GM13976 (cell line): ENCODE data around the gene PICK1.

Experiments used
- DNase-seq: peaks from one replicate; pipeline ENCODE4 v3.0.0; 2012; ENCODE audit warnings: low spot score
- CTCF ChIP-seq: IDR thresholded peaks from 2 replicates; pipeline ENCODE4 v1.5.1; 2012; ENCODE audit warnings: borderline replicate concordance, mild to moderate bottlenecking; ENCODE audit not compliant: insufficient read depth; ENCODE audit errors: extremely low read depth, missing control alignments, control extremely low read depth
- in situ Hi-C: fragments of 300-500 bp; cut with MboI; formaldehyde crosslinking; loops from one replicate; pipeline ENCODE4 v1.12.0; 2022; ENCODE audit warnings: low sequenced_read_pairs, mixed read lengths, inconsistent platforms; ENCODE audit not compliant: unreplicated experiment

The PICK1 gene

GRCh38 chr22:38017272-38017920, 39.8 kb upstream of the PICK1 start:
- in situ Hi-C loops: no loop called here
- no peak for TF ChIP-seq CTCF
- DNase-seq: no peak

- no peak for TF ChIP-seq CTCF
- no peak for DNase-seq
- in situ Hi-C loops: no loop called here
Measured at GRCh38 chr22:38017939-38018885, 39.0 kb upstream of the PICK1 start.

GRCh38 chr22:38018938-38019827, 38.0 kb upstream of the PICK1 start:
- no peak for DNase-seq
- in situ Hi-C loops: no loop called here
- no peak for TF ChIP-seq CTCF

- no peak for TF ChIP-seq CTCF
- DNase-seq: no peak
- in situ Hi-C loops: loop anchor here (10.0 kb wide), 1 partner anchor 56 kb away; no protein-coding TSS in a partner anchor
Measured at GRCh38 chr22:38021206-38021605, 36.0 kb upstream of the PICK1 start.

- in situ Hi-C loops: loop anchor here (10.0 kb wide), 1 partner anchor 58 kb away; no protein-coding TSS in a partner anchor
- no peak for TF ChIP-seq CTCF
- DNase-seq: no peak
Measured at GRCh38 chr22:38023045-38023444, 34.2 kb upstream of the PICK1 start.

GRCh38 chr22:38025514-38025913, 31.7 kb upstream of the PICK1 start:
- in situ Hi-C loops: loop anchor here (10.0 kb wide), 1 partner anchor 61 kb away; no protein-coding TSS in a partner anchor
- TF ChIP-seq CTCF: no peak
- DNase-seq: no peak
